ENCODE data around the gene ZNF280C. TPM values are rescaled to one million over a fixed set of nuclear protein-coding genes. Genes with fewer than 3 reads are reported as not detected.

ZNF280C gene
- total and polyA plus RNA-seq, 3 experiments from 2014 or later: 2.2 to 7.6 (median 7.1) TPM

GRCh38 chrX:130155564-130155963 lies 113.1 kb downstream of the ZNF280C start:
- peaks cover 0 to 1% of the 10 kb centered on the region in 2 donors for H3K27me3 Mint-ChIP-seq
- Histone ChIP-seq H3K27me3 (ENCODE audit: insufficient read depth, low read length, poor library complexity, severe bottlenecking) (no peaks in the 10 kb centered on the region), H3K27ac (ENCODE audit: low read depth, low read length) (no peak overlapping the region), H3K4me3 (ENCODE audit: low read length) (no peak overlapping the region), H3K4me1 (ENCODE audit: insufficient read depth, low read length) (no peaks in the 10 kb centered on the region), H3K36me3 (ENCODE audit: insufficient read depth, low read length) (peaks cover 7% of the 10 kb centered on the region), H3K9me3 (ENCODE audit: low read length) (no peaks in the 10 kb centered on the region)
- H3K9me3 Mint-ChIP-seq: no peaks in the 10 kb centered on the region
- CTCF ChIA-PET: interaction anchor here (1.0 kb wide), 1 partner anchor 15 kb away, joined by 3 read pairs; no protein-coding TSS in a partner anchor
- H3K27ac Mint-ChIP-seq: no peak overlapping the region
- POLR2A ChIA-PET: no interaction called here
- H3K4me1 Mint-ChIP-seq: peaks cover 6 to 11% (median 9%) of the 10 kb centered on the region in 3 donors
- H3K4me3 Mint-ChIP-seq: no peak overlapping the region
- H3K36me3 Mint-ChIP-seq: peaks cover 0 to 24% (median 0%) of the 10 kb centered on the region in 3 donors
- DNase-seq: no peak

Other genes with a start within 250 kb of the ZNF280C start
- gene ELF4, start 158.4 kb downstream of the ZNF280C start, total RNA-seq: 10 to 100 TPM; 23.8 to 24.7 TPM
- gene ELF4, start 158.4 kb downstream of the ZNF280C start, polyA plus RNA-seq: 19.5 TPM
- gene AIFM1, start 103.1 kb downstream of the ZNF280C start, total RNA-seq: 10 to 100 TPM; 57.7 to 58.2 TPM
- 34.8 TPM for gene AIFM1, start 103.1 kb downstream of the ZNF280C start, polyA plus RNA-seq
- gene RAB33A, start 96.9 kb downstream of the ZNF280C start, total RNA-seq: 10 to 100 TPM in 1 of 2 experiments, 1 to 10 TPM in 1; 9.0 to 10.6 TPM
- gene RAB33A, start 96.9 kb downstream of the ZNF280C start, polyA plus RNA-seq: 11.0 TPM
- 10 to 100 TPM; 14.1 to 15.5 TPM for gene SLC25A14, start 71.0 kb upstream of the ZNF280C start, total RNA-seq
- 9.5 TPM for gene SLC25A14, start 71.0 kb upstream of the ZNF280C start, polyA plus RNA-seq
- not detected for gene GPR119, start 116.8 kb upstream of the ZNF280C start, total RNA-seq
- not detected for gene GPR119, start 116.8 kb upstream of the ZNF280C start, polyA plus RNA-seq
- 10 to 100 TPM; 29.2 to 29.8 TPM for gene RBMX2, start 133.1 kb upstream of the ZNF280C start, total RNA-seq
- gene RBMX2, start 133.1 kb upstream of the ZNF280C start, polyA plus RNA-seq: 25.7 TPM